Measurements from ENCODE around the gene FBLN1.
"Not testable (repeated sequence)": the region's sequence is repeated elsewhere in the genome, so short reads cannot be mapped to it uniquely, and the experiment has no call there.

The FBLN1 gene

GRCh38 chr22:45589556-45589955 is 86.9 kb downstream of the FBLN1 start:
- no peak overlapping the region for H3K4me3 ChIP-seq (ENCODE audit: low read depth, low read length)
- no peak for TF ChIP-seq CTCF (IDR thresholded peaks at IDR 0.05; ENCODE audit: low read depth, low read length, missing control alignments)
- DNase-seq (ENCODE audit: low read depth) = no peak
- in situ Hi-C loops (cut with HindIII; ENCODE audit: low sequenced_read_pairs) = loop anchor here (5.0 to 10.0 kb wide), 2 partner anchors 53 to 395 kb away; no protein-coding TSS in a partner anchor

GRCh38 chr22:45590262-45590661 is 87.6 kb downstream of the FBLN1 start:
- no peak for TF ChIP-seq CTCF (IDR thresholded peaks at IDR 0.05; ENCODE audit: low read depth, low read length, missing control alignments)
- no peak overlapping the region for H3K4me3 ChIP-seq (ENCODE audit: low read depth, low read length)
- in situ Hi-C loops (cut with HindIII; ENCODE audit: low sequenced_read_pairs) = no loop called here
- DNase-seq (ENCODE audit: low read depth) = no peak

- DNase-seq (ENCODE audit: low read depth); H3K4me3 ChIP-seq (ENCODE audit: low read depth, low read length); in situ Hi-C loops (cut with HindIII; ENCODE audit: low sequenced_read_pairs): not testable (repeated sequence)
Observed at GRCh38 chr22:45591633-45592213, 89.0 kb downstream of the FBLN1 start.

GRCh38 chr22:45594123-45594941 is 91.6 kb downstream of the FBLN1 start:
- DNase-seq (ENCODE audit: low read depth) = no peak
- no peak for TF ChIP-seq CTCF (IDR thresholded peaks at IDR 0.05; ENCODE audit: low read depth, low read length, missing control alignments)
- no peak overlapping the region for H3K4me3 ChIP-seq (ENCODE audit: low read depth, low read length)
- in situ Hi-C loops (cut with HindIII; ENCODE audit: low sequenced_read_pairs) = no loop called here

- DNase-seq (ENCODE audit: low read depth) = no peak
- TF ChIP-seq CTCF (IDR thresholded peaks at IDR 0.05; ENCODE audit: low read depth, low read length, missing control alignments) = no peak
- in situ Hi-C loops (cut with HindIII; ENCODE audit: low sequenced_read_pairs) = no loop called here
- no peak overlapping the region for H3K4me3 ChIP-seq (ENCODE audit: low read depth, low read length)
Observed at GRCh38 chr22:45597460-45598192, 94.9 kb downstream of the FBLN1 start.

- no peak for TF ChIP-seq CTCF (IDR thresholded peaks at IDR 0.05; ENCODE audit: low read depth, low read length, missing control alignments)
Observed at GRCh38 chr22:45598596-45599217, 96.0 kb downstream of the FBLN1 start.

More at GRCh38 chr22:45598596-45599217, 96.0 kb downstream of the FBLN1 start:
- H3K4me3 ChIP-seq (ENCODE audit: low read depth, low read length) = no peak overlapping the region
- in situ Hi-C loops (cut with HindIII; ENCODE audit: low sequenced_read_pairs) = no loop called here
- no peak for DNase-seq (ENCODE audit: low read depth)

All from astrocyte of the cerebellum (primary cell).